WTC11 (cell line): Measurements from ENCODE around the gene TMCO2. TPM values are rescaled to one million over a fixed set of nuclear protein-coding genes. Genes with fewer than 3 reads are reported as not detected.

Experiments
- ATAC-seq: fragments of 200-7000 bp; cut with Tn5 transposase; 2 replicates; pipeline ENCODE4 v1.10.0; 2021; ENCODE audit warnings: mild to moderate bottlenecking, moderate library complexity
- CTCF ChIA-PET: fragments of 300-600 bp; sonication (Branson Sonifier 250); formaldehyde crosslinking; loops from one replicate; lab custom pipeline; 2021; ENCODE audit warnings: antibody characterized with exemption; lab: Charles Lee
- POLR2A ChIA-PET: fragments of 350-600 bp; sonication (Branson Sonifier 250); formaldehyde crosslinking; loops from one replicate; lab custom pipeline; 2021; ENCODE audit warnings: antibody characterized with exemption; lab: Charles Lee
- DNase-seq: peaks from one replicate; pipeline ENCODE4 v3.0.0; 2021; ENCODE audit warnings: low spot score
- H3K27ac Mint-ChIP-seq: 2 replicates; pipeline ENCODE4 v1.8.0; 2021; ENCODE audit warnings: mixed read lengths
- H3K27me3 Mint-ChIP-seq: 2 replicates; pipeline ENCODE4 v1.8.0; 2021; ENCODE audit warnings: low read depth, mild to moderate bottlenecking, moderate library complexity, mixed read lengths
- H3K36me3 Mint-ChIP-seq: 2 replicates; pipeline ENCODE4 v1.8.0; 2021; ENCODE audit warnings: mixed read lengths
- H3K4me1 Mint-ChIP-seq: 2 replicates; pipeline ENCODE4 v1.8.0; 2022; ENCODE audit warnings: mixed read lengths
- H3K4me3 Mint-ChIP-seq: 2 replicates; pipeline ENCODE4 v1.8.0; 2021; ENCODE audit warnings: mild to moderate bottlenecking, moderate library complexity, mixed read lengths
- H3K9me3 Mint-ChIP-seq: 2 replicates; pipeline ENCODE4 v1.8.0; 2021; ENCODE audit warnings: mixed read lengths
- ATF3 ChIP-seq: sonication (generic); formaldehyde crosslinking; conservative IDR thresholded peaks from 2 replicates; pipeline ENCODE4 v1.8.1; 2022; ENCODE audit warnings: mild to moderate bottlenecking, missing genetic modification reagents
- ATF6 ChIP-seq: sonication (generic); formaldehyde crosslinking; IDR thresholded peaks from 2 replicates; pipeline ENCODE4 v1.8.1; 2023; ENCODE audit warnings: mild to moderate bottlenecking, missing genetic modification reagents
- CREM ChIP-seq: sonication (generic); formaldehyde crosslinking; IDR thresholded peaks from 2 replicates; pipeline ENCODE4 v1.8.1; 2022; ENCODE audit warnings: mild to moderate bottlenecking, missing genetic modification reagents, moderate library complexity
- CTCF ChIP-seq: fragments of 200-600 bp; IDR thresholded peaks from 2 replicates; pipeline ENCODE4 v1.8.0; 2022; ENCODE audit warnings: antibody characterized with exemption
- E2F5 ChIP-seq: sonication (generic); formaldehyde crosslinking; IDR thresholded peaks from 2 replicates; pipeline ENCODE4 v1.8.1; 2022; ENCODE audit warnings: mild to moderate bottlenecking, moderate library complexity, missing genetic modification reagents
- ERG ChIP-seq: fragments of 250-450 bp; sonication (Bioruptor Pico); IDR thresholded peaks from 2 replicates; pipeline ENCODE4 v1.8.0; 2021; ENCODE audit warnings: mild to moderate bottlenecking
- GRHL2 ChIP-seq: fragments of 250-450 bp; sonication (Bioruptor Pico); IDR thresholded peaks from 2 replicates; pipeline ENCODE4 v1.8.0; 2022; ENCODE audit warnings: mild to moderate bottlenecking, moderate library complexity; ENCODE audit not compliant: insufficient replicate concordance, severe bottlenecking
- JAZF1 ChIP-seq: fragments of 250-450 bp; sonication (Bioruptor Pico); IDR thresholded peaks from 2 replicates; pipeline ENCODE4 v1.9.0; 2021; ENCODE audit warnings: moderate library complexity, mild to moderate bottlenecking, inconsistent platforms
- JUN ChIP-seq: sonication (generic); formaldehyde crosslinking; IDR thresholded peaks from 2 replicates; pipeline ENCODE4 v1.8.0; 2023; ENCODE audit warnings: mild to moderate bottlenecking, missing genetic modification reagents
- MYBL2 ChIP-seq: sonication (generic); formaldehyde crosslinking; IDR thresholded peaks from 2 replicates; pipeline ENCODE4 v1.8.1; 2023; ENCODE audit warnings: mild to moderate bottlenecking, moderate library complexity, missing genetic modification reagents
- NR1H2 ChIP-seq: sonication (generic); formaldehyde crosslinking; IDR thresholded peaks from 2 replicates; pipeline ENCODE4 v1.9.0; 2021; ENCODE audit warnings: mild to moderate bottlenecking, moderate library complexity, missing genetic modification reagents
- OVOL2 ChIP-seq: fragments of 250-450 bp; sonication (Bioruptor Pico); IDR thresholded peaks from 2 replicates; pipeline ENCODE4 v1.9.0; 2021; ENCODE audit warnings: mild to moderate bottlenecking, borderline replicate concordance
- RELA ChIP-seq: sonication (generic); formaldehyde crosslinking; IDR thresholded peaks from 2 replicates; pipeline ENCODE4 v1.8.1; 2022; ENCODE audit warnings: missing genetic modification reagents, mild to moderate bottlenecking, borderline replicate concordance
- RORB ChIP-seq: fragments of 250-450 bp; sonication (Bioruptor Pico); IDR thresholded peaks from 2 replicates; pipeline ENCODE4 v1.9.0; 2021; ENCODE audit warnings: mild to moderate bottlenecking
- SMAD3 ChIP-seq: sonication (generic); formaldehyde crosslinking; IDR thresholded peaks from 2 replicates; pipeline ENCODE4 v1.8.0; 2022; ENCODE audit warnings: missing genetic modification reagents, mild to moderate bottlenecking, borderline replicate concordance
- SOX15 ChIP-seq: fragments of 250-450 bp; sonication (Bioruptor Pico); IDR thresholded peaks from 2 replicates; pipeline ENCODE4 v1.9.0; 2021; ENCODE audit warnings: mild to moderate bottlenecking
- SP1 ChIP-seq: sonication (generic); formaldehyde crosslinking; conservative IDR thresholded peaks from 2 replicates; pipeline ENCODE4 v1.8.1; 2022; ENCODE audit warnings: missing genetic modification reagents
- TCF7 ChIP-seq: sonication (generic); formaldehyde crosslinking; IDR thresholded peaks from 2 replicates; pipeline ENCODE4 v1.8.0; 2022; ENCODE audit warnings: mild to moderate bottlenecking, low read depth, missing genetic modification reagents, moderate library complexity
- TEAD4 ChIP-seq: sonication (generic); formaldehyde crosslinking; IDR thresholded peaks from 2 replicates; pipeline ENCODE4 v1.8.0; 2022; ENCODE audit warnings: mild to moderate bottlenecking, missing genetic modification reagents
- USF2 ChIP-seq: sonication (generic); formaldehyde crosslinking; IDR thresholded peaks from 2 replicates; pipeline ENCODE4 v1.8.1; 2023; ENCODE audit warnings: mild to moderate bottlenecking, missing genetic modification reagents, moderate library complexity
- ZBTB21 ChIP-seq: sonication (generic); formaldehyde crosslinking; IDR thresholded peaks from 2 replicates; pipeline ENCODE4 v1.8.1; 2023; ENCODE audit warnings: mild to moderate bottlenecking, missing genetic modification reagents, borderline replicate concordance
- ZNF121 ChIP-seq: sonication (generic); formaldehyde crosslinking; IDR thresholded peaks from 2 replicates; pipeline ENCODE4 v1.8.0; 2023; ENCODE audit warnings: missing genetic modification reagents
- ZNF232 ChIP-seq: sonication (generic); formaldehyde crosslinking; IDR thresholded peaks from 2 replicates; pipeline ENCODE4 v1.8.0; 2022; ENCODE audit warnings: mild to moderate bottlenecking, missing genetic modification reagents
- ZNF263 ChIP-seq: sonication (generic); formaldehyde crosslinking; IDR thresholded peaks from 2 replicates; pipeline ENCODE4 v1.8.1; 2022; ENCODE audit warnings: low read depth, mild to moderate bottlenecking, moderate library complexity, missing genetic modification reagents
- ZNF416 ChIP-seq: fragments of 250-450 bp; sonication (Bioruptor Pico); IDR thresholded peaks from 2 replicates; pipeline ENCODE4 v1.9.0; 2021; ENCODE audit warnings: mild to moderate bottlenecking, inconsistent platforms
- ZNF671 ChIP-seq: fragments of 250-450 bp; sonication (Bioruptor Pico); IDR thresholded peaks from 2 replicates; pipeline ENCODE4 v1.8.0; 2021; ENCODE audit warnings: mild to moderate bottlenecking
- total RNA-seq: library from RNA; stranded (reverse); gene quantifications from 3 replicates; pipeline ENCODE4 v1.2.3, GENCODE V29; 2021

TMCO2 gene
- total RNA-seq, 1 experiment from 2014 or later = not detected

- H3K36me3 Mint-ChIP-seq = peaks cover 31% of the 10 kb centered on the region
- no peak for TF ChIP-seq ATF6 (CRISPR knock-in tag)
- TF ChIP-seq ZNF121 = peak; percentile 66
- POLR2A ChIA-PET = no interaction called here
- H3K27ac Mint-ChIP-seq = peak overlapping the region; percentile 97
- ATAC-seq (peak; percentile 7; the same call in 1 of the 2 replicates), DNase-seq (no peak)
- H3K27me3 Mint-ChIP-seq = no peaks in the 10 kb centered on the region
- no peaks in the 10 kb centered on the region for H3K9me3 Mint-ChIP-seq
- peak overlapping the region; percentile 99 for H3K4me3 Mint-ChIP-seq
- peaks cover 6% of the 10 kb centered on the region for H3K4me1 Mint-ChIP-seq
- CTCF ChIA-PET = interaction anchor here (1.2 to 1.7 kb wide), 4 partner anchors 56 to 114 kb away, joined by 3 to 12 read pairs (median 6); no protein-coding TSS in a partner anchor
Measured at GRCh38 chr1:40258445-40258769, 10.7 kb downstream of the TMCO2 start.

- no peak for ATAC-seq
- Mint-ChIP-seq H3K27me3 (no peaks in the 10 kb centered on the region), H3K36me3 (peaks cover 46% of the 10 kb centered on the region), H3K4me3 (no peak overlapping the region), H3K4me1 (no peaks in the 10 kb centered on the region), H3K27ac (no peak overlapping the region), H3K9me3 (no peaks in the 10 kb centered on the region)
- CTCF ChIA-PET = interaction anchor here (0.7 to 2.6 kb wide), 3 partner anchors 74 to 232 kb away, joined by 3 to 9 read pairs (median 6); no protein-coding TSS in a partner anchor
- DNase-seq = no peak
- TF ChIP-seq JUN (CRISPR knock-in tag) (no peak), JAZF1 (CRISPR knock-in tag) (no peak), CREM (CRISPR knock-in tag) (no peak), RELA (no peak), E2F5 (CRISPR knock-in tag) (no peak), NR1H2 (CRISPR knock-in tag) (no peak), USF2 (no peak), ZNF671 (CRISPR knock-in tag) (no peak), ZNF263 (CRISPR knock-in tag) (no peak), SOX15 (CRISPR knock-in tag) (no peak), CTCF (no peak), ZBTB21 (CRISPR knock-in tag) (no peak), TEAD4 (no peak)
- POLR2A ChIA-PET = interaction anchor here (0.6 kb wide), 1 partner anchor 17 kb away, joined by 6 read pairs; no protein-coding TSS in a partner anchor
Measured at GRCh38 chr1:40264354-40264781, 16.6 kb downstream of the TMCO2 start.

- H3K27me3 Mint-ChIP-seq = no peaks in the 10 kb centered on the region
- H3K4me1 Mint-ChIP-seq = no peaks in the 10 kb centered on the region
- no peaks in the 10 kb centered on the region for H3K9me3 Mint-ChIP-seq
- TF ChIP-seq OVOL2 = no peak
- no peak for TF ChIP-seq SP1 (CRISPR knock-in tag)
- no peak for TF ChIP-seq SMAD3 (CRISPR knock-in tag)
- no peak for TF ChIP-seq CTCF
- TF ChIP-seq ERG (CRISPR knock-in tag) = no peak
- TF ChIP-seq ZNF416 (CRISPR knock-in tag) = no peak
- no peak for TF ChIP-seq GRHL2 (CRISPR knock-in tag)
- no peak for TF ChIP-seq RORB (CRISPR knock-in tag)
- TF ChIP-seq ATF3 (CRISPR knock-in tag) = no peak
- no peak for TF ChIP-seq MYBL2 (CRISPR knock-in tag)
- no peak for TF ChIP-seq TCF7
- no peak for TF ChIP-seq ZNF232 (CRISPR knock-in tag)
Measured at GRCh38 chr1:40265298-40265697, 17.6 kb downstream of the TMCO2 start.

More at GRCh38 chr1:40265298-40265697, 17.6 kb downstream of the TMCO2 start:
- ATAC-seq (no peak), DNase-seq (no peak)
- Mint-ChIP-seq H3K36me3 (peaks cover 49% of the 10 kb centered on the region), H3K27ac (no peak overlapping the region), H3K4me3 (no peak overlapping the region)
- ChIA-PET POLR2A (no interaction called here), CTCF (no interaction called here)
